Activated T-helper 1 cell treated with anti-CD3 and anti-CD28 coated beads, Interleukin-2, amount 50 U/mL, for 16 hours (primary cell): ENCODE results near the gene CDH4.

Source experiments
- DNase-seq, 2 donors: peaks; one replicate each; pipeline ENCODE4 v3.0.0-alpha.2; 2020; ENCODE audit warnings: low read depth in 1 of 2, low spot score in 1 of 2

The CDH4 gene

DNA sequence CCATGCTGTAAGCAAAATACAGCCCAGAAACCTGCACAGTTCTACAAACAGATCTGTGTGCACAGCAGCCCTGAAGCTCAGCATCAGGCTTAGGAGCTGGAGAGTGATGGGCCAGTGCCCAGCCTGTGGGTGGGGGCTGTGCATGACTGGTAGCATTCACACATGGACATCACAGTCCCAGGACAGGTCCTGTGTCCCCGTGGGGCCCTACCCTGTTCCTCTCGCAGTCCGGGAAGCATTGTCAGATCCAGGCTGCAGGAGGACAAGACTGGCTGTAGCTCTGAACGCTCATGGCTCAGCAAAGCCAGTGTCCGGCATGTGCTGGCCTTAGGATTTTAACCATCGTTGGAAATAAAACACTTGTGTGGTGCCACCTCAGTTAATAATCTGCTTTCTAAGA is 234.1 kb downstream of the CDH4 start:
- DNase-seq = no peak

DNA sequence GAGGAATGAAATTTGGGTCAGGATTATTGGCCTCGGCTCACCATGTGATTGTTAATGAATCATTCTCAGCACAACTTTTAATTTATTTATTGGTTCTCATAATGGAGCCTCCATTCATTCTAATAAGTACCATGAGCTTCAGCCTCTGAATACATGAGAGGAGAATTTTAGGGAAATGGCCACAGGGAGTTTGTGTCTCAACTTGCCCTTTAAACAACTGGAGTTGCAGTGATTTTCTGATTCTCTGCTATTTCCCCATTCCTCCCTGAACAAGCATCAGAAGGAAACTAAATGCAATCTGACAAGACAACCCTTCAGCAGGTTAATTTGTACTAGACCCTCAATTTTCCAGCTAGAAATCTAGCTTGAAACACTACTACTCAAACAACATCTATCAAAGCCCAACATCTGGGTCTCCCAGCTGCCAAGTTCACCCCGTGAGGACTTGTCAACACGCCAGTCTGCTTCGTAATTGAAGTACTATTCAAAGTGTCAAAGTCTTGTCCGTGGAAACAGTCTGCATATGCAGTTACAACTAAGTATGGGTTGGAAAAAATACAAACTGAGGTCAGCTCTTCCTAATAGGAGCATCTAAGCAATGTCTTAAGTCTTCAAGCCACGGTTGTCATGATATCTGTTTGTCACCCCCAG is 235.4 kb downstream of the CDH4 start:
- DNase-seq = no peak

DNA sequence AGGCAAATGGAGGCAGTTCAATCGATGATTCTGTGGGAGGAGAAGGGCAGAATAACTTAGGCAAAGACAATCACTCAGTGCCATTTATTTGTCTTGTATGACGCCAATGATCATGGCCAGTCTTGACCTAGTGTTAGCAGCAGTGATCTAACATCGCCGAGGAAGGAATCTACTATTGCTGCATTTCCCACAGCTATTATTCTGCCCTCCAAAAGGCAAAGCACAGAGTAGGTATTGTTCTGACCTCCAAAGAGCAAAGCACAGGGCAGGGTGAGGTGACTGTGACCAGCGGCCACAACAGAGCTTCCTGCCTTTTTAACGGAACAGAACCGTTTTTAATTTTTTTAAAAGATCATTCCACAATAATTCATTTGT is 235.9 kb downstream of the CDH4 start:
- no peak for DNase-seq

DNA sequence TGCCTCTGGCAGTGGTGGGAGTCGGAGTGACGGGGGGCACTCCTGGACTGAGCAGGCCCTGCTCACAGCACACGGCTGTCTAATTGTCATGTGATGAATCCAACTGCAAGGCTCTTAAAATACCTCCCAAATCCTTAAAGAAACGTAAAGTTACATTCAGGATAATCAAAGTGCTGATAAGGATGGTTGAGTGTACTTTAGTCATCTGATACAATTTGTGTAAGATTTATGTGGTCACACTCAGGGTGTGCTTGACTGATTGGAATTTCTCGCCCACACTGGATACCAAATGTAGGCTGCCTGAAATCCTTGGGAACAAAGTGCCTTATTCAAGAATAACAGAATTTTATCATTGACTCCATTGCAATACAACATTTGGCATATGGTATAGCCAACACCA is 238.7 kb downstream of the CDH4 start:
- no peak for DNase-seq

DNA sequence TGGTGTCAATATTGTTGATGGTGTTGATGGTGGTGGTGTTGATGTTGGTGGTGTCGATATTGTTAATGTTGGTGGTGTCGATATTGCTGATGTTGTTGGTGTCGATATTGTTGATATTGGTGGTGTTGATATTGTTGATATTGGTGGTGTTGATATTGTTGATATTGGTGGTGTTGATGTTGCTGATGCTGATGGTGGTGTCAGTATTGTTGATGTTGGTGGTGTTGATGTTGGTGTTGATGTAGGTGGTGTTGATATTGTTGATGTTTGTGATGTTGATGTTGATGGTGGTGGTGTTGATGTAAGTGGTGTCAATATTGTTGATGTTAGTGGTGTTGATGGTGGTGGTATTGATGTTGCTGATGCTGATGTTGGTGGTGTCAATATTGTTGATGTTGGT is 240.0 kb downstream of the CDH4 start:
- DNase-seq = no peak

DNA sequence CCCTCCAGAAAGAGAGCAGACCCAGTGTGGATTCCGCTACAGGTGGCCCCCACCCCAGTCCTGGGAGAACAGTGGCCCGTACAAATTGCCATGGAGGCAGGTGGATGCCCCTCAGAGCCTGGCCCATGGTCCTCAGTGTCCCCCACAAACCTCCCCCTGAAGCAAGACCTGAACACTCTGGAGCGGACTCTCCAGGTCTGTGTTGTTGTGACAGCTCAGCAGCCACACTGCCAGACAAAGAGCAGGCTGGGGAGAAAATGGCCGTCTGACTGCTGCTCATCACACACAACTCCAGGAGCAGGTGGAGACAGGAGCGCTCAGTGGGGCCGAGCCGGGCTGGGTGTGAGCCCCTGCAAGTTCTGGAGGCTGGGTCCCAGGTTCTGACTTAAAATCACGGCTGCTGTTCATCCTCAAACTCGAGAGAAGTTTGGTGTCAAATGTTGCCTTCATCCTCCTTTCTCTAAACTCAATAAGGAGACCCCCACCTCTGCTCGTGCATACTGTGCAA is 241.8 kb downstream of the CDH4 start:
- DNase-seq = no peak

DNA sequence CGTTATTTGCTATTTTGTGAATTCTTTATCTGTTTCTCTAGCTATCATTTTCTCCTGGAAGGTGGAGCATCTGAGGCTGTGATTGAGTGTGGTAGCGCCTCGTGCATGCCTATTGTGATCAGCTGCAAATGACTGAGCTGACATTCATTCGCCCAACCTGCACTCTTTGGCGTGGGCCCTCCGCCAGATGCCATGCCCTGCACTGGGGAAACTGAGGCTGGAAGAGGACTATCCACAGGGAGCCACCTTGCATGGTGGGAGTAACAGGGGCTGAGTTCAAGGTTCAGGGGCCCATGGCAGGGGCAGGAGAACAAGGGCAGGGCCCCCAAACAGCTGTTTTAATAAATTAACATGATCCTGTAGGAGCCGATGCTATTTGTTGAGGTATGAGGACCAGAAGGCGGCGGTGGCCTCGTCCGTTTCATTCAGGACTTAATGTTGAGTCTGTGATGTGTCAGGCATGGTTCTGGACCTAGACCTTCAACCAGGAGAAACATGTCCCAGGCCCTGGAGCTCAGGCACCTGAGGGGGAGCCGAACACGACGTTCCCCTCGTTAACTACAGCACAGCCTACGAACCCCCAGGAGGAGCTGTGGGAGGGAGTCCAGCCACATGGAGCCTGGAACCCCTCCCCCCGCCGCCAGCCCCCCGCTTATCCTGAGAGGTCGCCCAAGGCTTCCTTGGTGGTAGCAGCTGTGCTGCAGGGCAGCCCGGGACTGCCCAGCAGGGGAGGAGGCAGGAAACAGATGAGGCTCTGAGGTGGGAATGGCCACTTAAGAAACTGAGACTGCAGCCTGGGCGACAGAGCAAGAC is 242.9 kb downstream of the CDH4 start:
- DNase-seq = no peak

DNA sequence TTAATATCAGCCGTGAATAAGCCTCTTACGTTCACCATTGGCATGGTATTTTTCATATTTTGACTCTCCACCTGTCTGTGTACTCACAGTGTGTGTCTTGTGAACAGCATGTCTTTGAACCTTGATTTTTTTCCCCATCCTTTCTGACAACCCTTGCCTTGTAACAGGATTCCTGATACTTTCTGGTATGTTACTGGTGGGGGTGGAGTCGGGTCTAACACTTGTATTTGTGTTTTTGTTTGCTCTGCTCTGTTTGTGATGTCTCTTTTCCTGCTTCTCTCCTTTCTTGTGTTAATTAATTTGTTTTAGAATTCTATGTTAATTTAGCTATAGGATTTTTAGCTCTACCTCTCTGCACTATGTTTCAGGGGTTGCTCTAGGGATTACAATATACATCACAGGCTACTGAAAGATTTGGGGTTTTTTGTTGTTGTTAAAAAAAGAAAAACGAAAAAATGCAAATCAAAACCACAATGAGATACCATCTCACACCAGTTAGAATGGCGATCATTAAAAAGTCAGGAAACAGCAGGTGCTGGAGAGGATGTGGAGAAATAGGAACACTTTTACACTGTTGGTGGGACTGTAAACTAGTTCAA is 245.1 kb downstream of the CDH4 start:
- DNase-seq = no peak

DNA sequence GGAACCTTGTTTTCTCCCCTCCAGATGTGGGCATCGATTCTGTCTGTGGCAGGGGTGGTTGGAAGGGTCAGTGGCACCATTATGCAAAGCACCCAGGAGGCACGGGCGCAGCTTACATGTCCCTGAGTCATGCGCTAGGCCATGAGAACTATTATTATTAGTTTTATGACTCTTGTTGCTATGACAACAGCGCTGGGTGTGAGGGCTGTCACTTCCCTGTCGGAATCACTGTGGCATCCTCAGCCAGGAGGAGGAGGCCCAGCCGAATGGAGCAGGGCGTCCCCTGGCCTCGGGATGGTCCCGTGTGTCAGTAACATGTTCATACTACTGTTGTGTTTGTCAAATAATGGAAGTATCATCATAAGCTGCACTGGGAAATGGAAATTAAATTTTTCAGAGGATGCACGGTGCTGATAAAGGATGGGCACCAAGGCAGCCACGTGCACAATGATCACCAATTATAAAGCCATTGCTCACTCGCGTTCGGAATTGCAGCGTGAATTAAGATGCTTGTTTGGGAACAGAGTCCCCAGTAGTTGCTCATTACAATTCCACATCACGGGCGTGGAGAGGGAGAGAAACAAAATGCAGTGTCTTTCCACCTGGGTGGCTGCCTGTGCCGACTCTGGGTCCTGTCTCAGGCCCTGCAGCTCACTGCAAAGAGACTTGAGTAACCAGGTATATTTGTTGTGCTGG is 247.9 kb downstream of the CDH4 start:
- DNase-seq = no peak

DNA sequence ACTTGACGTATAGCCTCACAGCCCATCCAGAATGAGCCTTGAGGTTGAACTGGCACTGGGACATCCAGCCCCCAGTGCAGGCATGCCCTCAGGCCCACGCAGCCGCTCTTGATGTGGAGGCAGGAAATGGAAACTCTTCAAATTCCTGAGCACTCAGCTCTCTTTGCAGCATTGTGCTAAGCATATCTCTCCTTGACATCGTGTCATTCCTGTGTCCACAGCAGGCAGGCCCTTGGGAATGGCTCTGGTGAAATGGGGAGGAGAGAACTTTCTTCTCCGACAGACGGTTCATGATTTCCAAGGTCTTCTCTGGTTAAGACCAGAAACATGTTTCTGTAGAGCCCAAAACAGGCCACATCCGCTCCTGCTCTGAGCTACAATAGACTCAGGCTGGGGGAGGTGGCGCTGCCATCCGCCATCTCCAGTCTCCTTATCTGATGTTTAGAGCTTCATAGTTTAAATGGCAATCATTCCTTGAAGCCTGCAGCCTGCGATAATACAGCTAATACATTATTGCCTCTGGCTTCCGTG is 248.8 kb downstream of the CDH4 start:
- no peak for DNase-seq

DNA sequence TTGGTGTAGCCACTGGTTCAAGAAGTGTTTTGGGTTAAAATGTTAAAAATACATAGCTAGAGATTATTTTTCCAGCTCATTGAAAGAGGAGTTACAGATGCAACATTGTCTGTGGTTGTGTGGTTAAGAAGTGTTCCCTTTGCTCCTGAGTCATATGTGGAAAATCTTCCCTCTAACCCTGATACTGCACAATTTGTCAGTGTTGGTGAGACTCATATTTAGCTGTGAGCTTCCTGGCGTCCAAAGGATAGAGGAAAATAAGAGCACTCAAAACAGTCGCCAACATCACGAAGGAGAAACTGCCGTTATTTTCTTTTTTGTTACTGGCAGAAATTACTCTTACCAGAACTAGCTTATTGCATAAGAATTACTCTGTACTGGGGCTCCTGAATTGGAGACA is 250.4 kb downstream of the CDH4 start:
- DNase-seq = no peak

DNA sequence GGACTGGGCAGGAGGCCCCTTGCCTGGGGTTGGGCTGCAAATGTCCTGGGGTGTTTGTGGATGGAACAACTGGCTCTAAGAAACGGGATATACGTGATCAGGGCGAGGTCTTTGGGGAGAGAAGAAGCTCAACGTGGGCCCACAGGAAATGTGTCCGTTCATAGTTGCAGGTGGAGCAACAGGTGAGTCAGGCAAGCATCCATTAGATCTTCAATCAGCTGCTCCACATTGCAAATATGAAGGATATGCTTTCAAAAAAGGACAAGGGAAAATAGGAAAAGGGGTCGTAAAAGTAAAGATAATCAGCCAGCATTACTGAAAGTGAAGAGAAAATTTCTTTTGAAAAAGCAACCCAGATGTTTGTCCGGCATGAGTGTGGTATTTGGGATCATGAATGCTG is 251.0 kb downstream of the CDH4 start:
- no peak for DNase-seq

DNA sequence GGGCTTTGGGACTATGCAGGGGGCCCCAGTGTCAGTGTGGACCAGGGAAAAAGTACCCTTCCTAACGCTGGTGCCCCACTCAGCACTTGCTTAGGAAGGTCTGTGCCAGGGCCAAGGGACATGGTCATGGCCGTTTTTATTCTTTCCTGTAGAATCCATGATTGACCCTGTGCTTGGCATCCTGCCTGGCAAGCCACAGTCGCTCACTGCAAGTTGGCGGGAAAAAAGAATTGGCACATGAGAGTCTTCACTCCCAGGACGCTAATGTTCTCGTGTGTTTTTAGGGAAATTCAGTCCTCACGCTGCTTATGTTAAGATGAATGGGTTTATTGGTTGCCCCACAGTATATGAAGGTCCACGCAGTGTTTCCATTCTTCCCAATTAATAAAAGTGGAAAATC is 253.4 kb downstream of the CDH4 start:
- no peak for DNase-seq

DNA sequence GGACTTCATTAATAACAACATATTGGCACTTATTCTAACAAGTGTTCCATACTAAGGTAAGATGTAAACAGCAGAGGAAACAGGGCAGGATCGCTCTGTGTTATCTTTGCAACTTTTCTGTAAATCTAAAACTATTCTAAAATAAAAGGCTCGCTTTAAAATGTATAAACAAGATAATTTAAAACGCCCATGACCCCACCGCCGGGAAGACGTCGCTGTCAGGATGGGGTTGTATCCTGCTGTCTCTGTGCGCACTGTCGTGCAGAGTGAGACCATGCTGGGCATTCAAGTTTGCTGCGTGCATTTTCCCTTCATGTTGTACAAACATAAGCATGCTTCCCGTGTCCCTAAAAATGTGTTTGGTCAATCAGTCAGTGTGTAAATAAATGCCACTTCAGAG is 255.7 kb downstream of the CDH4 start:
- DNase-seq = no peak

DNA sequence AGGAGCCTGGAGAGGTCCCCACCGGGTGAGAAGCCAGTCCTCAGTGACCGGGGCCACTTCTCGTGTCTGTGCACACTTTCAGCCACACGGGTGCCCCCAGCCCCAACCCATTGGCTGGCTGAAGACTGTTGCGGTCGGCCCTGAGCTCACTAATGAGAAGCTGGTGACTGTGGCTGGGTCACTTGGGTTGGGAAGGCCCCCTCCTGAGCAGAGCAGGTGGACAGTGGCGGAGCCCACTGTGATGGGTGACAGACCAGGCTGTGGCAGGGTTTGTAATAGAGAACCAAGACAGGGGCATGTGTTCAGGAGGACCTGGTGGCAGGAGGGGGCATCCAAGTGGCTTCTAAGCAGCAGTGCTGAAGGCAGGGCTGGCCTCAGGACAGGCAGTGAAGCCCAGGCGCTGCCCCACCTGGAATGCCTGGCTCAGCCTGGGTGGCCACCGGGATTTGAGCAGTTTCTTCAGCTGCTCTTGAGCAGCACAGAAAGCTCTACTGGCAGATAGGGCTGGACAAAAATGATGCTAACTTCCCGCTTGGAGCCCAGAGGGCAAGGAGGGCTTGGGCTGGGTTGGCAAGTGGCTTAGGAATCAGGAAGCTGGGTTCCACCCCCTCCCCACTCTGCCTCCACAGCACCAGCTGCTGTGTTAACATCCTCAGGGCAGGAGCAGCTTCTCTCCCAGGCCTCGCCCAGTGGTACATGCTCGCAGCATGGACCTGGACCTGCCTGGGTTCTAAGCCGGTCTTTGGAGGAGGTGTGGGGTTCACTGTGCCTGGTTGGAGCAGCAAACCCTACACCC is 256.4 kb downstream of the CDH4 start:
- DNase-seq = no peak

DNA sequence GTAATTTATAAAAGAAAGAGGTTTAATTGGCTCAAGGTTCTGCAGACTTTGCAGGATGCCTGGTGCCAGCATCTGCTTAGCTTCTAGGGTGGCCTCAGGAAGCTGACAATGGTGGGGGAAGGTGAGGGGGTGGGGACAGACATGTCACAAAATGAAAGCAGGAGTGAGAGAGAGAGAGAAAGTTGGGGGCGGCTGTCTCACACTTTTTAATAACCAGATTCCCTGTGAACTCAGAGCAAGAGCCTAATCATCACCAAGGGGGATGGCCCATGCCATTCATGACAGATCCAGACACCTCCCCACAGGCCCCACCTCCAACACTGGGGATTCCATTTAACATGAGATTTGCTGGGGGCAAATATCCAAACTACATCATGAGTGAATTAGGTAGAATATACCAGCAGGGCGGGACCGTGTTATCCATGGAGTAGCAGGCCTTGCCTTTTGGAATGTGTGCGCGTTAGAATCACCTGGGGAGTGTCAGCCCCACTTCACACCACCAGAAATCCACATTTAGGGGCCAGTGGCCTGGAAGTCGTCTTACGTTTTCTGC is 258.8 kb downstream of the CDH4 start:
- DNase-seq = no peak

DNA sequence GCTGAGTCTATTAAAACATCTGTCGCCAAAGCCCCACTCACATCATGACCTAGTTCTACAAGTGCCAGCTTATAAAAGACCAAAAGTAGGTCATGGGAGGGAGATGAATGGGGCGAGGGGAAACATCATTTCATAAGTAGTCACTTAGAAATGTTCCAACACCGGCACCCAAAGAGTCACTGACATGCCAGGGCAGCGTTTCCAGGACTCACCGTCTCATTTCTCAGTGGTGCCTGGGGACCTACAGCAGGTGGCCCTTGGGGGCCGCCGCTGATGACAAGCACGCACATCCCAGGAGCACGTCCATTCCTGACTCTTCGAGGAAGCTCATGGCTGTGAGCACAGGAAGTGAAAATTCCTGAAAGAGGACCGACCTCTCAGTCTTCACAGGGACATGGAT is 260.4 kb downstream of the CDH4 start:
- no peak for DNase-seq

DNA sequence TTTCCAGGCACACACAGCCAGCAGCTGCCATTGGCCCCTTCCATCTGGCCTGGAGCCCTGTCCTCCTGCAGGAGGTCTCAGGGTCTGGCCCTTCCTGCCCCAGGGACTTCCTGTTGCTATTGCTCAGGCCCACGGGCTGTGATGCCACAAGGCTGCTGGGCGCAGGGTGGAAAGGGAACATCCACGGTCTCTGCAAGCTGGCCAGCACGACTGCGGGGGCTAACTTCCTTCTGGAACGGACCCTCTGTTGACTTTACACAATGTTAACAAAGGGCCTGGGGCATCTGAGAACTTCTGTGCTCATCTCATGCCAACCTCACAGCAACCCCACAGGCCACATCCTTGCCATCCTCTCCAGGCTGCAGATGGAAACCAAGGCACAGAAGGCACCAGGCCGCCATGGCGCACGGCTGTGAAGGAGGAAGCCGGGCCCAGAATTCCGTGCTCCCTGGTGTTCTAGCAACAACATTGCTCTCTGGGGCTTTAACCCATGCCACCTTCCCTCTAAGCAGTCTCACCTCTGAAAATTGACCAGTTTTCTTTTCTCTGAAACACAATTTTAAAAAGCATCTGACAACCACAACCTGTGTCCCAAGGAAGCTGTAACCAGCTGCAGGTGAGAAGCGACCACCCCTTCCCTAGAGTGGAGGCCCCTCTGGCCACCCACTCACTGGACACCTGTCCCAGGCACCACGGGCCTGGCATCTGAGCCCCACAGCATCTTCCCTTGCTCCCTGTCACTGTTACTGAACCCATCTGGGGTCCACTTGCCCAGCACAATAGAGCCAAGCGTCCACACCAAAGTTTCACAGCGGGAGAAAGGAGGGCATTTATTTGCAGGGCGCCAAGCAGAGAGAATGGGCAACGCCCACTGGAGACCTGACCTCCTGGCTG is 261.3 kb downstream of the CDH4 start:
- DNase-seq = no peak

DNA sequence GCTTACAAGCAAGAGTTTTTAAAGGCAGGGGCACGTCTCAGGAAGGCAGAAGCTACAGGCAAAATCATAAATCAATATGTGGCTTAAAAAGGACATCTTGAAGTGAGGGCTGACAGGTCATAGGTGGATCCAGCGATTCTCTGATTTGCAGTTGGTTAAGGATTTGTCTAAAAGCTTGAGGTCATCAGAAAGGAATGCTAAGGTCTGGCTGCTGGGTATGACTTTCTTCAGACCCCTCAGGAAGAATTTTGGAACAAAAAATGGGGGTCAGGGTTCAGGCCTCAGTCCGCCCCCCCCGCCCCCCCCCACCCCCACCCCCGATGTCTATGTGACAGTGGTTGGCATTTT is 261.9 kb downstream of the CDH4 start:
- no peak for DNase-seq

DNA sequence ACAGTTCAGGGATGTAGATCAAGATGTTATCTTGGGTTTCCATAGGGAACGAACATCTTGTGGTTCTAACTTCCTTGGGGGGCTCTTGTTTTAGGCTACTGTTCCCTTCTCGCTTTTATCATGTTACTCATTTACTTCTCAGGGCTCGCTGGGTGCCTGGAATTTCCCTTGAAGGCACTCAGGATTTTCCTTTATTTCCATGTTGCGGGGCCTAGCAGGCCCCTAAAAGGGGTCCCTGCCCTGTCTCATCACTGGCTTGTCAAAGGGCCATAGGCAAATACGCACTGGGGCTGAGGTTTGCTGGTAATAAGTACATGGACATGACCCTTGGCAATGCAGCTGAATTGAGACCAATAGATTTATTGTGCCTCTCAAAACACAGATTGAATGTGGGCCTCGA is 262.3 kb downstream of the CDH4 start:
- no peak for DNase-seq
